Endothelial cell of umbilical vein (primary cell): Measurements from ENCODE around the gene FOXJ3. TPM values are rescaled to one million over a fixed set of nuclear protein-coding genes. Genes with fewer than 3 reads are reported as not detected.

Experiments used
- BruUV-seq: library from RNA; stranded (reverse); fragments of 400-500 nt; replicated peaks from 2 replicates; lab custom pipeline; 2021; lab: Mats Ljungman, UMichigan
- CTCF ChIA-PET: fragments of 300-600, 350-600 bp; sonication (Branson Sonifier 250); formaldehyde crosslinking; loops from one replicate; lab custom pipeline; 2021; ENCODE audit warnings: antibody characterized with exemption, inconsistent platforms; lab: Charles Lee
- POLR2A ChIA-PET: fragments of 300-600, 350-600 bp; sonication (Branson Sonifier 250); formaldehyde crosslinking; loops from one replicate; lab custom pipeline; 2021; ENCODE audit warnings: antibody characterized with exemption, inconsistent platforms; lab: Charles Lee
- DNase-seq: peaks from one replicate; pipeline ENCODE4 v3.0.0-alpha.2; 2011; ENCODE audit warnings: low read depth, low spot score
- FAIRE-seq: peaks from 2 replicates; lab custom pipeline; 2011; peaks lifted over from hg19 to GRCh38; lab: Jason Lieb, UNC
- H2AFZ ChIP-seq: 2 replicates; pipeline ENCODE4 v1.6.0; 2012; ENCODE audit warnings: low read depth, low read length, control low read depth, inconsistent platforms
- H3K27ac ChIP-seq: 2 replicates; pipeline ENCODE4 v1.5.1; 2011; ENCODE audit warnings: low read depth, mild to moderate bottlenecking, control low read depth, low read length, moderate library complexity; ENCODE audit not compliant: insufficient read depth
- H3K27me3 ChIP-seq, 2 experiments: 2 replicates each; pipeline versions ENCODE4 v1.6.0 to v1.6.1; 2011; ENCODE audit warnings: low read length in 2 of 2, mixed read lengths in 1 of 2; ENCODE audit not compliant: control insufficient read depth in 2 of 2, insufficient read depth in 2 of 2
- H3K36me3 ChIP-seq, 2 experiments: 2 replicates in 1 of 2; 3 replicates in 1 of 2; pipeline ENCODE4 v1.5.1; 2011; ENCODE audit warnings: low read length in 2 of 2, mild to moderate bottlenecking in 1 of 2, moderate library complexity in 1 of 2; ENCODE audit not compliant: control insufficient read depth in 2 of 2, insufficient read depth in 2 of 2; ENCODE audit errors: extremely low read depth in 1 of 2
- H3K4me1 ChIP-seq: 3 replicates; pipeline ENCODE4 v1.5.1; 2011; ENCODE audit warnings: mild to moderate bottlenecking, low read length; ENCODE audit not compliant: control insufficient read depth, insufficient read depth; ENCODE audit errors: extremely low read depth
- H3K4me2 ChIP-seq: 2 replicates; pipeline ENCODE4 v1.6.1; 2011; ENCODE audit warnings: low read length, control low read depth, mixed read lengths; ENCODE audit not compliant: insufficient read depth
- H3K4me3 ChIP-seq, 3 experiments: fragments of 200-600 bp in 1 of 3; sonication (generic), shearing (Covaris generic) in 1 of 3; replicated peaks in 1 of 3; 2 replicates each; pipeline ENCODE4 v1.5.1; 2011 to 2016; ENCODE audit warnings: control low read depth in 3 of 3, low read length in 3 of 3, mild to moderate bottlenecking in 2 of 3, inconsistent platforms in 1 of 3, low read depth in 1 of 3, moderate library complexity in 1 of 3; ENCODE audit not compliant: insufficient read depth in 1 of 3
- H3K79me2 ChIP-seq: 2 replicates; pipeline ENCODE4 v1.6.0; 2012; ENCODE audit warnings: low read length, inconsistent platforms; ENCODE audit not compliant: control insufficient read depth, insufficient read depth
- H3K9ac ChIP-seq: replicated peaks from 2 replicates; pipeline ENCODE3; 2011; ENCODE audit warnings: low read length, control low read depth; ENCODE audit not compliant: insufficient read depth; ENCODE audit errors: extremely low read depth
- H3K9me1 ChIP-seq: replicated peaks from 3 replicates; pipeline ENCODE4 v1.6.0; 2011; ENCODE audit warnings: mild to moderate bottlenecking, low read length; ENCODE audit not compliant: control insufficient read depth, insufficient read depth; ENCODE audit errors: extremely low read depth
- H3K9me3 ChIP-seq: replicated peaks from 2 replicates; pipeline ENCODE4 v1.5.1; 2012; ENCODE audit warnings: low read length, inconsistent platforms; ENCODE audit not compliant: control insufficient read depth, insufficient read depth
- H4K20me1 ChIP-seq: replicated peaks from 2 replicates; pipeline ENCODE3; 2011; ENCODE audit warnings: mild to moderate bottlenecking, low read length; ENCODE audit not compliant: control insufficient read depth, insufficient read depth; ENCODE audit errors: extremely low read depth
- CTCF ChIP-seq, 2 donors: IDR thresholded peaks; 1 replicate in 1 of 2; 2 replicates in 1 of 2; pipeline ENCODE4 v1.5.1; 2011; ENCODE audit warnings: low read length in 2 of 2, mild to moderate bottlenecking in 2 of 2, moderate library complexity in 2 of 2, control low read depth in 1 of 2, inconsistent platforms in 1 of 2, low read depth in 1 of 2; ENCODE audit not compliant: insufficient read depth in 1 of 2; ENCODE audit errors: extremely low read depth in 1 of 2
- MAX ChIP-seq: IDR thresholded peaks from 2 replicates; pipeline ENCODE4 v1.6.1; 2011; ENCODE audit not compliant: insufficient read depth, insufficient read length
- POLR2A ChIP-seq: IDR thresholded peaks from 2 replicates; pipeline ENCODE4 v1.6.1; 2012; ENCODE audit warnings: low read depth, mild to moderate bottlenecking, control low read depth, low read length
- POLR2AphosphoS5 ChIP-seq: IDR thresholded peaks from 2 replicates; pipeline ENCODE4 v1.6.1; 2012; ENCODE audit warnings: low read depth, mild to moderate bottlenecking, control low read depth, low read length, moderate library complexity; ENCODE audit not compliant: insufficient read depth
- dilution Hi-C: fragments of 300-500 bp; cut with MboI; formaldehyde crosslinking; loops from one replicate; pipeline ENCODE4 v1.15.0; 2019; ENCODE audit warnings: low sequenced_read_pairs; ENCODE audit not compliant: extremely low pct_ligation_motif_present
- intact Hi-C: fragments of 100-400 bp; cut with micrococcal nuclease; formaldehyde crosslinking; loops from one replicate; pipeline ENCODE4 v1.10.0; 2022
- polyA plus RNA-seq, 4 experiments: library from polyadenylated mRNA; depleted of rRNA in 3 of 4; stranded (reverse) in 3 of 4; unstranded in 1 of 4; fragments of >200 nt; gene quantifications; 2 replicates each; pipeline versions ENCODE4 v1.2.1 to v1.2.3, GENCODE V29; 2011 to 2012; ENCODE audit warnings: missing spikeins in 1 of 4
- total RNA-seq: library from RNA; stranded (reverse); gene quantifications from 2 replicates; pipeline ENCODE4 v1.2.3, GENCODE V29; 2021

Gene FOXJ3
- total and polyA plus RNA-seq, 2 donors (not counting 3 experiments of a cell fraction or from before 2014, with no cell fraction given), result 34.7 to 38.8 TPM

- H3K4me3 ChIP-seq, result no peak overlapping the region
- TF ChIP-seq MAX, result no peak
- TF ChIP-seq POLR2AphosphoS5, result no peak
- TF ChIP-seq CTCF (IDR thresholded peaks at IDR 0.05; ENCODE audit: extremely low read depth in 1 of 2, insufficient read depth in 1 of 2, low read depth in 1 of 2, low read length in 2 of 2), result peak; percentile 74 to 91
- no peak for TF ChIP-seq POLR2A
- POLR2A ChIA-PET, result no interaction called here
- H3K27ac ChIP-seq, result no peak overlapping the region
- H3K36me3 ChIP-seq, result no peaks in the 10 kb centered on the region
- no peak overlapping the region for H2AFZ ChIP-seq
- BruUV-seq, result no TSS peak
- H4K20me1 ChIP-seq, result no peaks in the 10 kb centered on the region
- H3K79me2 ChIP-seq, result no peaks in the 10 kb centered on the region
- H3K4me1 ChIP-seq, result no peaks in the 10 kb centered on the region
- DNase-seq (peak; percentile 49), FAIRE-seq (peak; percentile 89)
- H3K27me3 ChIP-seq, result peaks cover 21 to 22% of the 10 kb centered on the region in 2 experiments
- no peaks in the 10 kb centered on the region for H3K9me1 ChIP-seq
- intact Hi-C loops, result loop anchor here (1.0 to 10.0 kb wide), 4 partner anchors 27 to 572 kb away; no protein-coding TSS in a partner anchor
- CTCF ChIA-PET, result interaction anchor here (0.6 to 3.1 kb wide), 35 partner anchors 9 to 927 kb away, joined by 3 to 58 read pairs (median 4); partner anchors contain the start of genes C1orf50, HIVEP3, P3H1 and YBX1
- no peaks in the 10 kb centered on the region for H3K9me3 ChIP-seq
- H3K9ac ChIP-seq, result no peak overlapping the region
- dilution Hi-C loops, result no loop called here
- H3K4me2 ChIP-seq, result no peak overlapping the region
Observed at GRCh38 chr1:42146626-42147320, 188.3 kb downstream of the FOXJ3 start.
